Ovary (tissue), 9 donors: ENCODE data around the gene MYOF. TPM values are rescaled to one million over a fixed set of nuclear protein-coding genes. Genes with fewer than 3 reads are reported as not detected.

Experiments
- DNase-seq, 5 donors: peaks; one replicate each; pipeline ENCODE4 v3.0.0-alpha.2; 2019 to 2020
- H3K27ac ChIP-seq, 2 donors: fragments of 200-600 bp; one replicate each; pipeline versions ENCODE4 v1.5.1 to v1.8.0; 2019 to 2022
- H3K27me3 ChIP-seq: fragments of 200-600 bp; one replicate; pipeline ENCODE4 v1.8.0; 2022
- H3K36me3 ChIP-seq: fragments of 200-600 bp; sonication (generic); one replicate; pipeline ENCODE4 v1.5.1; 2019
- H3K4me1 ChIP-seq: one replicate; pipeline ENCODE4 v1.8.1; 2013; ENCODE audit warnings: mild to moderate bottlenecking, moderate library complexity; ENCODE audit not compliant: insufficient read depth
- H3K4me3 ChIP-seq: fragments of 200-600 bp; sonication (generic); one replicate; pipeline ENCODE4 v1.5.1; 2017
- H3K9me3 ChIP-seq, 2 donors: fragments of 200-600 bp in 1 of 2; sonication (generic) in 1 of 2; one replicate each; pipeline versions ENCODE4 v1.5.1 to v1.8.1; 2013 to 2019; ENCODE audit warnings: mild to moderate bottlenecking in 1 of 2, moderate library complexity in 1 of 2
- CTCF ChIP-seq, 3 donors: fragments of 450-650 bp in 2 of 3; fragments of 200-600 bp in 1 of 3; IDR thresholded peaks; one replicate each; pipeline versions ENCODE4 v1.5.1 to v1.8.0; 2016 to 2022; ENCODE audit warnings: antibody characterized with exemption in 3 of 3, mild to moderate bottlenecking in 1 of 3
- EP300 ChIP-seq: sonication (generic); formaldehyde crosslinking; IDR thresholded peaks from one replicate; pipeline ENCODE4 v1.6.1; 2017; ENCODE audit warnings: antibody characterized with exemption
- POLR2A ChIP-seq: fragments of 450-650 bp; IDR thresholded peaks from one replicate; pipeline ENCODE4 v1.6.1; 2017; ENCODE audit warnings: antibody characterized with exemption, mild to moderate bottlenecking, moderate library complexity
- WGBS, 3 donors: extraction: QIAGEN DNeasy Blood & Tissue Kit in 1 of 3; methylation state at CpG; one replicate each; pipeline versions ENCODE4 v1.1.5 to v1.1.7; 2013 to 2017; 5-methylcytosine and 5-hydroxymethylcytosine counted together
- intact Hi-C, 4 donors: fragments of 100-400 bp; cut with DNase I; formaldehyde crosslinking; loops; one replicate each; pipeline versions ENCODE4 v1.11.0 to v1.15.1; 2022 to 2023
- polyA plus RNA-seq, 2 donors: library from polyadenylated mRNA; stranded (reverse); fragments of 200-250 nt in 1 of 2; fragments of 350-450 nt in 1 of 2; fragmentation: Illumina TruSeq in 1 of 2; extraction: RNeasy Lipid Tissue Mini Kit (QIAGEN cat#74804) in 1 of 2; gene quantifications; one replicate each; pipeline ENCODE4 v1.2.3, GENCODE V29; 2013 to 2014
- total RNA-seq, 7 donors: library from RNA; depleted of rRNA in 2 of 7; stranded (reverse); fragments of >200 nt in 2 of 7; fragmentation: NEBNext Ultra II Directional in 3 of 7; extraction: Animal tissue kit (Norgen Biotek cat#: 25700) in 3 of 7; gene quantifications; one replicate each; pipeline versions ENCODE4 v1.1.0 to v1.2.4, GENCODE V29; 2016 to 2023
- donor health status: DM: no; HTN: no; CAD: no; lungs with moderate emphysema.
- donor health status: DM: no; HTN: no; CAD: no.
- donor health status: Bipolar disorder and iron deficiency.
- donor health status: DM: yes; HTN: yes; CAD: no.
- donor health status: DM: no; HTN: no; CAD: no.
- donor health status: DM: yes; HTN: yes; CAD: no.

The MYOF gene
- total and polyA plus RNA-seq, 9 donors, result 7.9 to 89.0 (median 45.7) TPM

- TF ChIP-seq EP300 (no peak), POLR2A (no peak), CTCF (IDR thresholded peaks at IDR 0.05) (no peak)
- Histone ChIP-seq H3K4me3 (no peak overlapping the region), H3K36me3 (no peaks in the 10 kb centered on the region), H3K27me3 (no peaks in the 10 kb centered on the region), H3K4me1 (no peaks in the 10 kb centered on the region), H3K27ac (no peak overlapping the region), H3K9me3 (no peaks in the 10 kb centered on the region)
- DNase-seq, result no peak
- 71 to 87% (median 79%) methylated on average over 7 of the region's 7 CpGs for whole genome bisulfite sequencing, 3 donors
- intact Hi-C loops, result no loop called here
These were observed 69.3 kb downstream of the MYOF start for GRCh38 chr10:93412801-93413200.

GRCh38 chr10:93410697-93411348 lies 71.3 kb downstream of the MYOF start:
- TF ChIP-seq CTCF (IDR thresholded peaks at IDR 0.05), result no peak
- TF ChIP-seq POLR2A, result no peak
- TF ChIP-seq EP300, result no peak
- Histone ChIP-seq H3K9me3 (no peaks in the 10 kb centered on the region), H3K27me3 (no peaks in the 10 kb centered on the region), H3K36me3 (no peaks in the 10 kb centered on the region), H3K4me1 (no peaks in the 10 kb centered on the region), H3K27ac (no peak overlapping the region), H3K4me3 (no peak overlapping the region)
- DNase-seq, result no peak
- WGBS, 3 donors, result 78 to 94% (median 89%) methylated on average over 6 of the region's 6 CpGs
- intact Hi-C loops, result no loop called here

GRCh38 chr10:93408783-93409182 lies 73.4 kb downstream of the MYOF start:
- no peak for TF ChIP-seq POLR2A
- no peak for TF ChIP-seq CTCF (IDR thresholded peaks at IDR 0.05)
- no peak for TF ChIP-seq EP300
- H3K27ac ChIP-seq, result no peak overlapping the region
- no peaks in the 10 kb centered on the region for H3K9me3 ChIP-seq
- DNase-seq, result no peak
- H3K4me3 ChIP-seq, result no peak overlapping the region
- no peaks in the 10 kb centered on the region for H3K27me3 ChIP-seq
- no peaks in the 10 kb centered on the region for H3K36me3 ChIP-seq
- intact Hi-C loops, result no loop called here
- no peaks in the 10 kb centered on the region for H3K4me1 ChIP-seq
- WGBS, 3 donors, result 77 to 80% (median 80%) methylated on average over 8 of the region's 8 CpGs

- WGBS, 3 donors, result 73 to 86% (median 76%) methylated on average over 11 of the region's 11 CpGs
- H3K36me3 ChIP-seq, result no peaks in the 10 kb centered on the region
- no peak overlapping the region for H3K4me3 ChIP-seq
- no peaks in the 10 kb centered on the region for H3K9me3 ChIP-seq
- TF ChIP-seq EP300, result no peak
- TF ChIP-seq POLR2A, result no peak
- TF ChIP-seq CTCF (IDR thresholded peaks at IDR 0.05), result no peak
- intact Hi-C loops, result no loop called here
- no peaks in the 10 kb centered on the region for H3K27me3 ChIP-seq
- no peaks in the 10 kb centered on the region for H3K4me1 ChIP-seq
- no peak overlapping the region for H3K27ac ChIP-seq
- no peak for DNase-seq
These were observed 75.6 kb downstream of the MYOF start for GRCh38 chr10:93406364-93407145.
